HepG2 (cell line): ENCODE results near the gene CPVL. TPM values are rescaled to one million over a fixed set of nuclear protein-coding genes. Genes with fewer than 3 reads are reported as not detected.
A peak's percentile ranks its signal among the peaks of the same experiment; 100 is the strongest.

ENCODE experiments used
- ATAC-seq: fragments of 200-7000 bp; cut with Tn5 transposase; 3 replicates; pipeline ENCODE4 v1.9.1; 2020; ENCODE audit warnings: mild to moderate bottlenecking, moderate library complexity
- BruUV-seq: library from RNA; stranded (reverse); fragments of 400-500 nt; replicated peaks from 2 replicates; lab custom pipeline; 2021; lab: Mats Ljungman, UMichigan
- CTCF ChIA-PET: fragments of 300-600 bp; formaldehyde crosslinking; extraction: SDS; loops from one replicate; lab custom pipeline; 2021; ENCODE audit warnings: low total read pairs, inconsistent platforms, low intra/inter-chr PET ratio; lab: Yijun Ruan, JAX
- POLR2A ChIA-PET: fragments of 350-600 bp; sonication (Branson Sonifier 250); formaldehyde crosslinking; loops from one replicate; lab custom pipeline; 2020; ENCODE audit warnings: antibody characterized with exemption, inconsistent platforms; lab: Yijun Ruan, JAX
- DNase-seq: peaks from one replicate; pipeline ENCODE4 v3.0.0-alpha.2; 2015; ENCODE audit warnings: low spot score
- FAIRE-seq: peaks from 3 replicates; lab custom pipeline; 2011; peaks lifted over from hg19 to GRCh38; lab: Jason Lieb, UNC
- H2AFZ ChIP-seq: one replicate; pipeline ENCODE4 v1.6.1; 2011; ENCODE audit warnings: low read length, inconsistent platforms
- H3K27ac ChIP-seq: fragments of 300-600 bp; 3 replicates; pipeline ENCODE4 v1.8.0; 2011; ENCODE audit warnings: mixed run types, mild to moderate bottlenecking, mixed read lengths, low read length, inconsistent platforms; ENCODE audit not compliant: insufficient read depth; ENCODE audit errors: extremely low read length
- H3K27me3 ChIP-seq, 2 experiments: fragments of 200-600 bp in 1 of 2; 2 replicates in 1 of 2; 3 replicates in 1 of 2; pipeline versions ENCODE4 v1.6.0 to v1.8.0; 2011; ENCODE audit warnings: low read length in 2 of 2, mild to moderate bottlenecking in 2 of 2, moderate library complexity in 2 of 2, inconsistent platforms in 1 of 2; ENCODE audit not compliant: insufficient read depth in 2 of 2, control insufficient read depth in 1 of 2
- H3K36me3 ChIP-seq, 2 experiments: fragments of 200-600 bp in 1 of 2; replicated peaks in 1 of 2; 2 replicates in 1 of 2; 3 replicates in 1 of 2; pipeline versions ENCODE4 v1.5.1 to v1.8.0; 2011; ENCODE audit warnings: low read length in 2 of 2, inconsistent platforms in 1 of 2; ENCODE audit not compliant: insufficient read depth in 2 of 2, control insufficient read depth in 1 of 2
- H3K4me1 ChIP-seq: 2 replicates; pipeline ENCODE4 v1.5.1; 2012; ENCODE audit warnings: low read length, inconsistent platforms; ENCODE audit not compliant: insufficient read depth
- H3K4me2 ChIP-seq: 2 replicates; pipeline ENCODE4 v1.6.0; 2011; ENCODE audit warnings: low read depth, low read length, inconsistent platforms
- H3K4me3 ChIP-seq, 3 experiments: fragments of 200-600 bp in 1 of 3; sonication (generic), shearing (Covaris generic) in 1 of 3; replicated peaks in 1 of 3; 2 replicates each; pipeline ENCODE4 v1.5.1; 2011 to 2016; ENCODE audit warnings: low read length in 3 of 3, inconsistent platforms in 2 of 3, low read depth in 2 of 3, mild to moderate bottlenecking in 2 of 3, control low read depth in 1 of 3, mixed read lengths in 1 of 3; ENCODE audit not compliant: insufficient read depth in 1 of 3
- H3K79me2 ChIP-seq: one replicate; pipeline ENCODE4 v1.6.1; 2011; ENCODE audit warnings: low read length, inconsistent platforms; ENCODE audit not compliant: insufficient read depth
- H3K9ac ChIP-seq: 2 replicates; pipeline ENCODE4 v1.6.0; 2011; ENCODE audit warnings: mild to moderate bottlenecking, low read depth, low read length, inconsistent platforms; ENCODE audit not compliant: insufficient read depth
- H3K9me3 ChIP-seq: 2 replicates; pipeline ENCODE4 v1.5.1; 2012; ENCODE audit warnings: mild to moderate bottlenecking, low read length
- H4K20me1 ChIP-seq: 2 replicates; pipeline ENCODE4 v1.6.0; 2011; ENCODE audit warnings: inconsistent platforms, mild to moderate bottlenecking, low read length, moderate library complexity; ENCODE audit not compliant: insufficient read depth
- ARNT ChIP-seq: fragments of 450-650 bp; IDR thresholded peaks from 2 replicates; pipeline ENCODE4 v1.6.1; 2017
- E2F2 ChIP-seq: sonication (generic); formaldehyde crosslinking; IDR thresholded peaks from 2 replicates; pipeline ENCODE4 v1.4.0; 2020; ENCODE audit warnings: missing genetic modification reagents, borderline replicate concordance
- NCOA2 ChIP-seq: sonication (generic); formaldehyde crosslinking; IDR thresholded peaks from 2 replicates; pipeline ENCODE4 v1.8.0; 2022; ENCODE audit warnings: inconsistent platforms
- NCOR1 ChIP-seq: fragments of 200-600 bp; sonication (generic); IDR thresholded peaks from 2 replicates; pipeline ENCODE4 v1.7.0; 2017; ENCODE audit warnings: antibody characterized with exemption, low read length, borderline replicate concordance
- NPAS2 ChIP-seq: sonication (generic); formaldehyde crosslinking; IDR thresholded peaks from 2 replicates; pipeline ENCODE4 v1.8.0; 2022; ENCODE audit warnings: mild to moderate bottlenecking, missing genetic modification reagents, borderline replicate concordance
- NR3C1 ChIP-seq: sonication (generic); formaldehyde crosslinking; IDR thresholded peaks from 2 replicates; pipeline ENCODE4 v1.4.0; 2020; ENCODE audit warnings: missing genetic modification reagents
- SKI ChIP-seq: fragments of 450-650 bp; IDR thresholded peaks from one replicate; pipeline ENCODE4 v1.6.1; 2018; ENCODE audit warnings: mild to moderate bottlenecking; ENCODE audit not compliant: partially characterized antibody
- SRY ChIP-seq: sonication (generic); formaldehyde crosslinking; IDR thresholded peaks from 2 replicates; pipeline ENCODE4 v1.8.0; 2022; ENCODE audit warnings: mild to moderate bottlenecking, missing genetic modification reagents
- THAP7 ChIP-seq: sonication (generic); formaldehyde crosslinking; IDR thresholded peaks from 2 replicates; pipeline ENCODE4 v1.8.1; 2023; ENCODE audit warnings: mild to moderate bottlenecking, missing genetic modification reagents
- ZNF138 ChIP-seq: sonication (generic); formaldehyde crosslinking; IDR thresholded peaks from 2 replicates; pipeline ENCODE4 v1.5.0; 2020; ENCODE audit warnings: mild to moderate bottlenecking, low read depth, missing genetic modification reagents
- ZNF180 ChIP-seq: sonication (generic); formaldehyde crosslinking; IDR thresholded peaks from 2 replicates; pipeline ENCODE4 v1.4.0; 2020; ENCODE audit warnings: low read depth, missing genetic modification reagents, borderline replicate concordance
- ZNF225 ChIP-seq: sonication (generic); formaldehyde crosslinking; IDR thresholded peaks from 2 replicates; pipeline ENCODE4 v1.4.0; 2020; ENCODE audit warnings: mild to moderate bottlenecking, missing genetic modification reagents
- ZNF589 ChIP-seq: sonication (generic); formaldehyde crosslinking; conservative IDR thresholded peaks from 2 replicates; pipeline ENCODE4 v1.8.0; 2022; ENCODE audit warnings: mild to moderate bottlenecking, moderate library complexity, missing genetic modification reagents
- ZNF614 ChIP-seq: IDR thresholded peaks from 2 replicates; pipeline ENCODE4 v1.6.1; 2018; ENCODE audit warnings: missing biosample characterization, missing genetic modification reagents, inconsistent platforms, borderline replicate concordance
- ZSCAN21 ChIP-seq: sonication (generic); formaldehyde crosslinking; IDR thresholded peaks from 2 replicates; pipeline ENCODE4 v1.8.0; 2022; ENCODE audit warnings: mild to moderate bottlenecking, missing genetic modification reagents, moderate library complexity, borderline replicate concordance
- WGBS: methylation state at CpG from one replicate; pipeline ENCODE4 v1.1.6; 2017; ENCODE audit warnings: low lambda C conversion rate; 5-methylcytosine and 5-hydroxymethylcytosine counted together
- in situ Hi-C: cut with HindIII; loops from 2 replicates; pipeline ENCODE4 v1.10.0; 2017; ENCODE audit warnings: low pct_unique_long_range_greater_than_20kb; ENCODE audit not compliant: extremely low pct_ligation_motif_present
- intact Hi-C: fragments of 100-400 bp; cut with micrococcal nuclease; formaldehyde crosslinking; loops from one replicate; pipeline ENCODE4 v1.10.0; 2022; ENCODE audit not compliant: unreplicated experiment
- polyA plus RNA-seq, 8 experiments: library from polyadenylated mRNA; depleted of rRNA in 3 of 8; stranded (reverse) in 7 of 8; unstranded in 1 of 8; fragments of >200 nt; fragmentation: Illumina TruSeq in 4 of 8; extraction: Trizol in 4 of 8; gene quantifications; 2 replicates each; pipeline versions ENCODE4 v1.2.1 to v1.2.3, GENCODE V29; 2011 to 2016; ENCODE audit warnings: low read depth in 4 of 8, missing spikeins in 1 of 8, mixed read lengths in 1 of 8; ENCODE audit not compliant: insufficient read depth in 1 of 8
- total RNA-seq, 5 experiments: library from RNA; depleted of rRNA; stranded (reverse); fragments of >200 nt; fragmentation: Illumina TruSeq; extraction: Trizol; gene quantifications; 2 replicates each; pipeline ENCODE4 v1.2.3, GENCODE V29; 2016; ENCODE audit warnings: low read depth in 1 of 5

The CPVL gene
- total and polyA plus RNA-seq, 2 of the 13 experiments (the other 11 are each of a cell fraction or from before 2014, with no cell fraction given) = 59.2 to 294 TPM

- H3K27ac ChIP-seq = peak overlapping the region; percentile 94
- CTCF ChIA-PET = interaction anchor here (3.8 kb wide), 1 partner anchor 178 kb away, joined by 57 read pairs; no protein-coding TSS in a partner anchor
- TSS peak; percentile 64 for BruUV-seq
- intact Hi-C loops (loop anchor here (5.0 kb wide), 1 partner anchor 307 kb away; no protein-coding TSS in a partner anchor), in situ Hi-C loops (loop anchor here (5.0 to 10.0 kb wide), 2 partner anchors 145 to 178 kb away; partner anchors contain the start of gene TRIL)
- H4K20me1 ChIP-seq = no peaks in the 10 kb centered on the region
- 7% methylated on average over 5 of the region's 5 CpGs for WGBS
- H3K4me2 ChIP-seq = peak overlapping the region; percentile 75
- POLR2A ChIA-PET = interaction anchor here (0.7 to 3.3 kb wide), 10 partner anchors 10 to 178 kb away, joined by 3 to 18 read pairs (median 4); partner anchors contain the start of gene TRIL
- DNase-seq (peak; percentile 95), ATAC-seq (peak; percentile 97), FAIRE-seq (peak; percentile 97)
- no peaks in the 10 kb centered on the region for H3K27me3 ChIP-seq
- peak overlapping the region; percentile 53 for H3K9ac ChIP-seq
- peaks cover 0 to 1% of the 10 kb centered on the region in 2 experiments; a peak in 2 of 5 replicates for H3K36me3 ChIP-seq
- no peaks in the 10 kb centered on the region for H3K9me3 ChIP-seq
- H3K79me2 ChIP-seq = no peaks in the 10 kb centered on the region
- H3K4me3 ChIP-seq = peak overlapping the region in 2 of 3 experiments; percentile 2 to 30; a peak in 1 of 6 replicates
- H3K4me1 ChIP-seq = peaks cover 39% of the 10 kb centered on the region
- H2AFZ ChIP-seq = no peak overlapping the region
- TF ChIP-seq ZNF138 (CRISPR knock-in tag) (no peak), SKI (peak; percentile 80), NPAS2 (CRISPR knock-in tag) (no peak), ZNF225 (no peak), NCOR1 (peak; percentile 91; the same call in 1 of the 2 replicates), NCOA2 (CRISPR knock-in tag) (peak; percentile 99), ZNF180 (CRISPR knock-in tag) (no peak), ZNF589 (CRISPR knock-in tag) (no peak), E2F2 (CRISPR knock-in tag) (no peak), ZNF614 (CRISPR knock-in tag) (peak; percentile 98), ARNT (no peak), SRY (no peak), ZSCAN21 (no peak), NR3C1 (CRISPR knock-in tag) (no peak), THAP7 (CRISPR knock-in tag) (no peak)
Observed at GRCh38 chr7:29099896-29100847, 46.2 kb downstream of the CPVL start.
